ENCODE results near the gene GPT2. TPM values are rescaled to one million over a fixed set of nuclear protein-coding genes. Genes with fewer than 3 reads are reported as not detected.
A peak's percentile ranks its signal among the peaks of the same experiment; 100 is the strongest.

Gene GPT2
- total RNA-seq, 1 donor from 2014 or later: 71.2 TPM

DNA sequence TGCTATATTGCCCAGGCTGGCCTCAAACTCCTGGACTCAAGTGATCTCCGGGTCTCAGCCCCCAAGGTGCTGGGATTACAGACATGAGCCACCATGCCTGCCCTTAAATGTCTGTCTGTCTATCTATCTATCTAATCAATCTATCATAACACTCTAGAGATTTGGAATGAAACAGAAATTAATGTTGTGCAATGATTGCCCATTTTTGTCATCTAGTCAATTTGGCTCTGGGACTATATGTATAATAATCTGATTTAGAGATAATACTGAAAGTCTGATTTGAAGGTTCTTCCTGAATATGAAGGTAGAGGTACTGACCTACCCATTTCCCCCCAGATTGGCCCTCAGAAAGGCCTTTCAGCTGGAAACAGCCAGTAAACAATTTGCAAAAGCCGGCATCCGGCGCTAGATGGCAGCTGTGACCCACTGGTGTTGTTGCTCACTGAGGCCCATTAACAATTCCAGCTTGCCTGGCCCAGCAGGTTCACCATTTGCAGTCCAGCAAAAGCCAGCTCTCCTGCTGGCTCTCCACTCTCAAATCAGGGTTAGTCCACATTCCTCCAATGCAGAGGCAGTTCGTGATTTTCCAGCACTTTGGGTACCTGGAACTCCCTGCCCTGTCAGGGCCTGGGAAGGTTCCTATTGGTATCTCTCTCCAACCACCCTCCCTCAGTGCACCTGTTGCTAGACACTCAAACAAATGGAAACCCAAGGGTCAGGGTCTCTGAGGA is 30.3 kb upstream of the GPT2 start:
- H3K36me3 ChIP-seq (ENCODE audit: control insufficient read depth, insufficient read depth, low read length): no peaks in the 10 kb centered on the region
- no peaks in the 10 kb centered on the region for H3K27me3 ChIP-seq (ENCODE audit: control insufficient read depth, insufficient read depth, low read length)
- peak; percentile 88 for TF ChIP-seq CTCF (IDR thresholded peaks at IDR 0.05; ENCODE audit: insufficient read depth, low read length, poor library complexity, severe bottlenecking)
- no peak overlapping the region for H3K4me3 ChIP-seq (ENCODE audit: low read depth, low read length)
- DNase-seq (ENCODE audit: low read depth): no peak

DNA sequence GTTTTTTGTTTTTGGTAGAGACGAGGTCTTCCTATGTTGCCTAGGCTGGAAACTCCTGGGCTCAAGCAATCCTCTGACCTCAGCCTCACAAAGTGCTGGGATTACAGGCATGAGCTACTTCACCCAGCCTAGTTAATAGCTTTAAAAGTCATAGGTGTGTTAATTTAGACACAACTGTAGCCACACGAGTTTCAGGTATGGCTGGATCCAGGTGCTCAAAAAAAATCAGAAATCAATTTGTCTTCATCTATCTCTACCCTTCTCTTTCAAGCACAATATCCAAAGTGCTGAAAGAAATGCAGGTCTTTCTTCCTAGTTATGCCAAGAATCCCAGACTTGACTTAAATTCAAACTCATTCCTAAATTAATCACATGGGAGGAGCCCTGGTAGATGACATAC is 29.3 kb upstream of the GPT2 start:
- no peak for TF ChIP-seq CTCF (IDR thresholded peaks at IDR 0.05; ENCODE audit: insufficient read depth, low read length, poor library complexity, severe bottlenecking)
- Histone ChIP-seq H3K36me3 (ENCODE audit: control insufficient read depth, insufficient read depth, low read length) (no peaks in the 10 kb centered on the region), H3K4me3 (ENCODE audit: low read depth, low read length) (no peak overlapping the region), H3K27me3 (ENCODE audit: control insufficient read depth, insufficient read depth, low read length) (no peaks in the 10 kb centered on the region)
- no peak for DNase-seq (ENCODE audit: low read depth)

DNA sequence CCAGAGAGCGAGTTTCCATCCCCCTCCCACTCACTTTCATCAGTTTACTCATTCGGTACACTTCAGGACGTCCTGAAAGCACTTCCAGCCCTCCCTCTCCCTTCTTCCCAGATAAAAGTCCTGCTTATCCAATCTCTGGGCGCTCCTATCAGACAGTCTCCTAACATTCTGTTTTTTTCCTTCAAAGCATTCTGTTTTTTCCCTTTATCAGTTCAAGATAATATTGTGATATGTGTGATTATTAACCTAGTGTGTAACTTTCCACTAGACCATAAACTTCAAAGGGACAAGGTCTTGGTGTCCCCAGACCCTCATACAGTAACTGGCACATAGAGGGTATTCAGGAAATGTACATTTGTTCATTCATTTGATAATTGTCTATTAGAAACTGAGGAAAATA is 28.8 kb upstream of the GPT2 start:
- no peaks in the 10 kb centered on the region for H3K36me3 ChIP-seq (ENCODE audit: control insufficient read depth, insufficient read depth, low read length)
- DNase-seq (ENCODE audit: low read depth): no peak
- H3K4me3 ChIP-seq (ENCODE audit: low read depth, low read length): no peak overlapping the region
- TF ChIP-seq CTCF (IDR thresholded peaks at IDR 0.05; ENCODE audit: insufficient read depth, low read length, poor library complexity, severe bottlenecking): no peak
- H3K27me3 ChIP-seq (ENCODE audit: control insufficient read depth, insufficient read depth, low read length): no peaks in the 10 kb centered on the region

GRCh38 chr16:46857368-46857945 is 26.7 kb upstream of the GPT2 start:
- Histone ChIP-seq H3K27me3 (ENCODE audit: control insufficient read depth, insufficient read depth, low read length) (no peaks in the 10 kb centered on the region), H3K36me3 (ENCODE audit: control insufficient read depth, insufficient read depth, low read length) (no peaks in the 10 kb centered on the region), H3K4me3 (ENCODE audit: low read depth, low read length) (no peak overlapping the region)
- TF ChIP-seq CTCF (IDR thresholded peaks at IDR 0.05; ENCODE audit: insufficient read depth, low read length, poor library complexity, severe bottlenecking): peak; percentile 62
- DNase-seq (ENCODE audit: low read depth): peak; percentile 25

DNA sequence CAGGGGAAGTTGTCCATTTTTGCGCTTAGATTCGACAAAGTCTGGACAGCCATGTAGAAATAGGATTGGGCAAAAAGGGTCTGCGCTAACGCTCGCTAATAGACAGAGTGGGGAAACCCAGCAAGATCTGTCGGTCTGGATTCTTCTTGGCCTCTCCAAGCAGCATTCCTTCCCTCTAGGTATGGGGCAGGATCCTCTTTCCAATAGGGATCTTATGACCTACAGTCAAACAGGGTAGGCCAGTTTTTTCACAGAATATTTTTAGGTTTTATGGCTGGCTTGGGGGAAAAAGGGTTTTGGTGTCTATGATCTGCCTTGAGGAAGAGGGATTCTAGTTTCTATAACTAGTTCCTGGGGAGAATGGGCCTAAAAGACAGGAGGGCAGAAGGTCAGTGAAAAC is 26.0 kb upstream of the GPT2 start:
- Histone ChIP-seq H3K4me3 (ENCODE audit: low read depth, low read length) (no peak overlapping the region), H3K27me3 (ENCODE audit: control insufficient read depth, insufficient read depth, low read length) (no peaks in the 10 kb centered on the region), H3K36me3 (ENCODE audit: control insufficient read depth, insufficient read depth, low read length) (no peaks in the 10 kb centered on the region)
- no peak for DNase-seq (ENCODE audit: low read depth)
- TF ChIP-seq CTCF (IDR thresholded peaks at IDR 0.05; ENCODE audit: insufficient read depth, low read length, poor library complexity, severe bottlenecking): no peak

Measured in kidney epithelial cell (primary cell).